HG03139 (cell line): ENCODE measurements around the gene ARSJ.
"Not testable (repeated sequence)": the region's sequence is repeated elsewhere in the genome, so short reads cannot be mapped to it uniquely, and the experiment has no call there.

ENCODE experiments used
- ATAC-seq: cut with Tn5 transposase; IDR thresholded peaks from one replicate; pipeline ENCODE4 v1.9.1; 2021; ENCODE audit not compliant: unreplicated experiment

ARSJ gene

GRCh38 chr4:113979148-113979904 is at the start of gene ARSJ:
Gene ARSJ (minus strand): TSS chr4:113979647. CDS start chr4:113978834, 813 bp downstream.
- no peak for ATAC-seq

- ATAC-seq: no peak
Measured at GRCh38 chr4:114028071-114028470, 48.6 kb upstream of the ARSJ start.

- ATAC-seq: no peak
Measured at GRCh38 chr4:114027596-114027995, 48.1 kb upstream of the ARSJ start.

GRCh38 chr4:114026447-114026846 is 47.0 kb upstream of the ARSJ start:
- ATAC-seq: no peak

- peak; percentile 78 for ATAC-seq
Measured at GRCh38 chr4:114025176-114025777, 45.8 kb upstream of the ARSJ start.

GRCh38 chr4:114021451-114021850 is 42.0 kb upstream of the ARSJ start:
- ATAC-seq: no peak

- no peak for ATAC-seq
Measured at GRCh38 chr4:114019969-114020358, 40.5 kb upstream of the ARSJ start.

GRCh38 chr4:114019276-114019968 is 40.0 kb upstream of the ARSJ start:
- no peak for ATAC-seq

- no peak for ATAC-seq
Measured at GRCh38 chr4:114017120-114017917, 37.9 kb upstream of the ARSJ start.

- no peak for ATAC-seq
Measured at GRCh38 chr4:114015444-114015899, 36.0 kb upstream of the ARSJ start.

- ATAC-seq: not testable (repeated sequence)
Measured at GRCh38 chr4:114013201-114013600, 33.8 kb upstream of the ARSJ start.

- ATAC-seq: no peak
Measured at GRCh38 chr4:114012749-114013148, 33.3 kb upstream of the ARSJ start.

GRCh38 chr4:114005569-114006442 is 26.4 kb upstream of the ARSJ start:
- no peak for ATAC-seq

GRCh38 chr4:114004483-114005226 is 25.2 kb upstream of the ARSJ start:
- not testable (repeated sequence) for ATAC-seq

- ATAC-seq: no peak
Measured at GRCh38 chr4:113998531-113998930, 19.1 kb upstream of the ARSJ start.

- ATAC-seq: no peak
Measured at GRCh38 chr4:113998079-113998478, 18.6 kb upstream of the ARSJ start.

- ATAC-seq: no peak
Measured at GRCh38 chr4:113997206-113997605, 17.8 kb upstream of the ARSJ start.

GRCh38 chr4:113996599-113997177 is 17.2 kb upstream of the ARSJ start:
- ATAC-seq: no peak

- ATAC-seq: no peak
Measured at GRCh38 chr4:113993887-113994286, 14.4 kb upstream of the ARSJ start.
